ENCODE results near the gene TFG. TPM values are rescaled to one million over a fixed set of nuclear protein-coding genes. Genes with fewer than 3 reads are reported as not detected.

TFG gene
- polyA plus RNA-seq, 2 donors, result 67.0 to 74.3 TPM

DNA sequence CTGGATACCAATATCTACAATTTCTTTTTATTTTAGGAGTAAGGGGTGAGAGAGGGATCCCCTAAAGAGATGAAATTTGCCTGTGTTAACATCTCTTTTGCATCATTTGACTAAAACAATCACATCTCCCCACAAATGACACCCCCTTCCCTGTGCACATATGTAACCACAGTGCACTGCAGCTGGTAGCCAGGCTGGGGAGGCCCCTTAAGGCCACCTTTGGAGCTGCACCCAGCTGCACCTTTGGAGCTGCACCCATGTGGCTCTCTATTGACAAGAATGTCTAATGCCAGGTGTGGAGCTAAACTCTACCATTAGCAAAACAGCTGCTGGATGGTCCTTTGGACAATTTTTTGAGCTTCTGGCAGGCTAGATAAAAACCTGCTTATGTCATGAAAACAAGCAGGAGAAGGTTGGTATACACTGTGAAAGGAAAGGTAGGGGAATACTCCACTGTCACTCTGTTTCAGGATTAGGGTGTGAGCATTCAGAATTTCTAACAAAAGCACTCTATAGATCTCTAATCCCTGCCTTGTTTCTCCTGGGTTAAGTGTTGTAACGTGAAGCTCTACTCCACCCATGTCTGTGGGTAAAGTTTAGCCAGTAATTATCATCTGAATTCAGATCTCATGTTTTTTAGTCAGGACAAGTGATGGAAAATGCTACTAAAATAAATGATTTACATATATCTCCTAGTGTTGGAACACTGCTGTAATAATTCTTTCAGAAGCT is 52.1 kb downstream of the TFG start:
- Histone ChIP-seq H3K4me3 (ENCODE audit: low read depth in 1 of 2, low read length in 2 of 2) (no peak overlapping the region), H3K9me3 (ENCODE audit: control insufficient read depth in 2 of 2, insufficient read depth in 1 of 2, low read depth in 1 of 2, low read length in 1 of 2) (no peaks in the 10 kb centered on the region), H3K27ac (ENCODE audit: low read depth in 2 of 2, low read length in 1 of 2) (no peak overlapping the region), H3K36me3 (ENCODE audit: control insufficient read depth in 2 of 2, insufficient read depth in 2 of 2, low read length in 1 of 2) (peaks cover 0 to 2% of the 10 kb centered on the region in 2 donors), H3K4me1 (ENCODE audit: control insufficient read depth in 2 of 2, insufficient read depth in 2 of 2, low read length in 1 of 2) (no peaks in the 10 kb centered on the region), H3K27me3 (ENCODE audit: control insufficient read depth in 1 of 2, insufficient read depth in 2 of 2, low read length in 2 of 2) (no peaks in the 10 kb centered on the region)
- 36 to 45% methylated on average over 1 of the region's 1 CpG for WGBS, 2 donors

DNA sequence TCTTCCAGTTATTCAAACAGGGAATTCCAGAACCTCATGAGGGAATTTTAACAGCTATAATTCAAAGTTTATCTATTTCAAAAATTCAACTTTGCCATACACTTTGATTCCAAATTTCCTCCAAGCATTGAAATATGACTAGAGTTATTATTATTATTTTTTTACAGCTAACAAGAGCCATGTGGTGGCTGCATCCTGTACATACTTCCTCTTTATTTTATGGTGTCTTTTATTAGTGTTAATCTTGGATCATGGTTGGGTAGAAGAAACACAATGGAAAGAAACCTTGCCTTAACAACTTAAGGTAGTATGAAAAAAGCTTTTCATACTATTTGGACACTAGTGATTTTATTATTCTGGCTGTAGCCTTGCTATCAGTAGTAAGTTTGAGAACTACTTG is 52.7 kb downstream of the TFG start:
- Histone ChIP-seq H3K27me3 (ENCODE audit: control insufficient read depth in 1 of 2, insufficient read depth in 2 of 2, low read length in 2 of 2) (no peaks in the 10 kb centered on the region), H3K9me3 (ENCODE audit: control insufficient read depth in 2 of 2, insufficient read depth in 1 of 2, low read depth in 1 of 2, low read length in 1 of 2) (no peaks in the 10 kb centered on the region), H3K4me1 (ENCODE audit: control insufficient read depth in 2 of 2, insufficient read depth in 2 of 2, low read length in 1 of 2) (no peaks in the 10 kb centered on the region), H3K27ac (ENCODE audit: low read depth in 2 of 2, low read length in 1 of 2) (no peak overlapping the region), H3K36me3 (ENCODE audit: control insufficient read depth in 2 of 2, insufficient read depth in 2 of 2, low read length in 1 of 2) (peaks cover 0 to 2% of the 10 kb centered on the region in 2 donors), H3K4me3 (ENCODE audit: low read depth in 1 of 2, low read length in 2 of 2) (no peak overlapping the region)

DNA sequence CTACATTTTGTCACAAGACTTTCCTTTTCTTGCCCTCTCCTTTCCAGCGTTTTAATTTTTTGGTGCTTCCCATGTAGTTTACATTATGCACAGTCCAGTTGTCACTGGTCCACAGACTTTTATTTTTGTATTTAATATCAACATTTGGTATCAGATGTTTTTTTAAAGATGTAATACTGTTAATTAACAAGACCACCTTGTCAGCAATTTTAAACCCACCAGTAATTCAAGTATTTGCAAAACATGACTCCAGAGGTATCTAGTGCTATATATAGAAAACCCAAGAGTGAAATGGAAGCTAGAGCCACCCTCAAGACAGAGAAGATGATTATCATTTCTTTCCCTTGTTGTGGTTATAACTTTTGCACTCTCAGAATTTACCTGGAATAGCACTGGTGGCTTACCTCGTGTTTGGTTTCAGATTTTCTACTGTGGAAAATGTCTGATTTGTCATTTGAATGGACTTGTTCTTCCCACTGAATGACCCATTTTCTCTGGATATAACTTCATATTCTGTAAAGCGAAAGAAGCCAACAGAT is 56.2 kb downstream of the TFG start:
- H3K27me3 ChIP-seq (ENCODE audit: control insufficient read depth in 1 of 2, insufficient read depth in 2 of 2, low read length in 2 of 2), result no peaks in the 10 kb centered on the region
- no peaks in the 10 kb centered on the region for H3K4me1 ChIP-seq (ENCODE audit: control insufficient read depth in 2 of 2, insufficient read depth in 2 of 2, low read length in 1 of 2)
- no peak overlapping the region for H3K27ac ChIP-seq (ENCODE audit: low read depth in 2 of 2, low read length in 1 of 2)
- H3K9me3 ChIP-seq (ENCODE audit: control insufficient read depth in 2 of 2, insufficient read depth in 1 of 2, low read depth in 1 of 2, low read length in 1 of 2), result no peaks in the 10 kb centered on the region
- no peak overlapping the region for H3K4me3 ChIP-seq (ENCODE audit: low read depth in 1 of 2, low read length in 2 of 2)
- 84 to 87% methylated on average over 3 of the region's 3 CpGs for WGBS, 2 donors
- H3K36me3 ChIP-seq (ENCODE audit: control insufficient read depth in 2 of 2, insufficient read depth in 2 of 2, low read length in 1 of 2), result peaks cover 0 to 2% of the 10 kb centered on the region in 2 donors

- WGBS, 2 donors, result 62 to 67% methylated on average over 2 of the region's 2 CpGs
- Histone ChIP-seq H3K9me3 (ENCODE audit: control insufficient read depth in 2 of 2, insufficient read depth in 1 of 2, low read depth in 1 of 2, low read length in 1 of 2) (no peaks in the 10 kb centered on the region), H3K4me3 (ENCODE audit: low read depth in 1 of 2, low read length in 2 of 2) (no peak overlapping the region), H3K4me1 (ENCODE audit: control insufficient read depth in 2 of 2, insufficient read depth in 2 of 2, low read length in 1 of 2) (no peaks in the 10 kb centered on the region), H3K27me3 (ENCODE audit: control insufficient read depth in 1 of 2, insufficient read depth in 2 of 2, low read length in 2 of 2) (no peaks in the 10 kb centered on the region), H3K27ac (ENCODE audit: low read depth in 2 of 2, low read length in 1 of 2) (no peak overlapping the region), H3K36me3 (ENCODE audit: control insufficient read depth in 2 of 2, insufficient read depth in 2 of 2, low read length in 1 of 2) (peaks cover 0 to 2% of the 10 kb centered on the region in 2 donors)
These were observed 56.8 kb downstream of the TFG start for GRCh38 chr3:100766069-100766468.

- 77 to 91% methylated on average over 3 of the region's 3 CpGs for WGBS, 2 donors
- no peaks in the 10 kb centered on the region for H3K27me3 ChIP-seq (ENCODE audit: control insufficient read depth in 1 of 2, insufficient read depth in 2 of 2, low read length in 2 of 2)
- H3K9me3 ChIP-seq (ENCODE audit: control insufficient read depth in 2 of 2, insufficient read depth in 1 of 2, low read depth in 1 of 2, low read length in 1 of 2), result no peaks in the 10 kb centered on the region
These were observed 60.4 kb downstream of the TFG start for GRCh38 chr3:100769693-100770092.

DNA sequence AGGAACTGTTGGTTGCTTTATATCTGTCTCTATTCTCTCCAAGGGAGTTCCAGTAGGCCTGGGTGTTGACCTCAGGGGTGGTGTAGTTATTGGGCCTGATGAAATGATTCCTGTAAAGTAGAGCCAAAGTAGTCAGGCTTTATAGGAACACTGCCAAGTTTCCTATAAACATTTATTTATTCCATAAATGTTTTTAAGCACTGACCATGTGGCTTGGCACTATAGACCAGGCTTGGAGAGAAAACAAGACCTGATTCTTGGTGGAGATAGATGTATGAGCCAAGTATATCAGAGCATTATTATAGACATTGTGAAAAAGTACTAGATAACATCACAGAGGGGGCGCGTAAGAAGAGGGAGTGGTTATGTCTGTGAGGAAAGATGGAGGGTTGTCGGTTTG is 65.9 kb downstream of the TFG start:
- Histone ChIP-seq H3K36me3 (ENCODE audit: control insufficient read depth in 2 of 2, insufficient read depth in 2 of 2, low read length in 1 of 2) (no peaks in the 10 kb centered on the region), H3K27ac (ENCODE audit: low read depth in 2 of 2, low read length in 1 of 2) (no peak overlapping the region), H3K4me1 (ENCODE audit: control insufficient read depth in 2 of 2, insufficient read depth in 2 of 2, low read length in 1 of 2) (no peaks in the 10 kb centered on the region), H3K4me3 (ENCODE audit: low read depth in 1 of 2, low read length in 2 of 2) (no peak overlapping the region), H3K27me3 (ENCODE audit: control insufficient read depth in 1 of 2, insufficient read depth in 2 of 2, low read length in 2 of 2) (no peaks in the 10 kb centered on the region), H3K9me3 (ENCODE audit: control insufficient read depth in 2 of 2, insufficient read depth in 1 of 2, low read depth in 1 of 2, low read length in 1 of 2) (no peaks in the 10 kb centered on the region)
- WGBS, 2 donors, result 86 to 93% methylated on average over 3 of the region's 3 CpGs

More at GRCh38 chr3:100769693-100770092, 60.4 kb downstream of the TFG start:
- Histone ChIP-seq H3K27ac (ENCODE audit: low read depth in 2 of 2, low read length in 1 of 2) (no peak overlapping the region), H3K4me3 (ENCODE audit: low read depth in 1 of 2, low read length in 2 of 2) (no peak overlapping the region), H3K4me1 (ENCODE audit: control insufficient read depth in 2 of 2, insufficient read depth in 2 of 2, low read length in 1 of 2) (no peaks in the 10 kb centered on the region), H3K36me3 (ENCODE audit: control insufficient read depth in 2 of 2, insufficient read depth in 2 of 2, low read length in 1 of 2) (no peaks in the 10 kb centered on the region)

- Histone ChIP-seq H3K27me3 (ENCODE audit: control insufficient read depth in 1 of 2, insufficient read depth in 2 of 2, low read length in 2 of 2) (no peaks in the 10 kb centered on the region), H3K4me3 (ENCODE audit: low read depth in 1 of 2, low read length in 2 of 2) (no peak overlapping the region), H3K27ac (ENCODE audit: low read depth in 2 of 2, low read length in 1 of 2) (no peak overlapping the region), H3K36me3 (ENCODE audit: control insufficient read depth in 2 of 2, insufficient read depth in 2 of 2, low read length in 1 of 2) (no peaks in the 10 kb centered on the region), H3K4me1 (ENCODE audit: control insufficient read depth in 2 of 2, insufficient read depth in 2 of 2, low read length in 1 of 2) (no peaks in the 10 kb centered on the region), H3K9me3 (ENCODE audit: control insufficient read depth in 2 of 2, insufficient read depth in 1 of 2, low read depth in 1 of 2, low read length in 1 of 2) (no peaks in the 10 kb centered on the region)
These were observed 66.4 kb downstream of the TFG start for GRCh38 chr3:100775669-100776068.

DNA sequence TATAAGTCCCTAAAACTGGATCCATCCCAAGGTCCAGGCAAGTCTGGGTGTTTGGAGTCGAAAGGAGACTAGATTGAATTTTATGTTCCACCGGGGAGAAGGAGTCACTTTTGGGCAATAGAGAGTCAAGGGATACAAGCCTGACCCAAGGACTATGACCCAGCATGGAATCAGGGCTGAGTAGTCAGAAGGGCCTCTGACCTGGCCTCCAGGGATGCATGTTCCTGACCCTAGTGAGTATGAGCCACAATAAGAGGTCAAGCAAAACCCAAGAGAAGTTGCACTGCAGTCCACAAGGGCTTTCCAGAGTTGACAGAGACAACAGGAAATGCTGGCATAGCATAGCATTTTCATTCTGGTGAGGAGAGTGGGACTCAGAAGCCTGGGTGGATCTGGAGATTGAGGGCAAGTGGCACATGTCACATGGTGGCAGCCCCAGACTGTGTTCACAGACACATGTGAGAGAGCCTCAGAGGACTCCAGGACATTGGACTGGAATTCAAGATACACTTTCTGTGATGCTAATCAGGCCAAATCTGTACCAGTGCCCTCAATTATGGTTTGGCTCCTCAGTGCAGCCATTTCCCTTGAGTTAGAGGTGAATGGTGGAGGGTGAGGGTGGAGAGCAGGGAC is 66.9 kb downstream of the TFG start:
- no peaks in the 10 kb centered on the region for H3K27me3 ChIP-seq (ENCODE audit: control insufficient read depth in 1 of 2, insufficient read depth in 2 of 2, low read length in 2 of 2)
- WGBS, 2 donors, result 94 to 97% methylated on average over 2 of the region's 2 CpGs
- H3K4me3 ChIP-seq (ENCODE audit: low read depth in 1 of 2, low read length in 2 of 2), result no peak overlapping the region
- no peaks in the 10 kb centered on the region for H3K9me3 ChIP-seq (ENCODE audit: control insufficient read depth in 2 of 2, insufficient read depth in 1 of 2, low read depth in 1 of 2, low read length in 1 of 2)
- no peak overlapping the region for H3K27ac ChIP-seq (ENCODE audit: low read depth in 2 of 2, low read length in 1 of 2)
- H3K4me1 ChIP-seq (ENCODE audit: control insufficient read depth in 2 of 2, insufficient read depth in 2 of 2, low read length in 1 of 2), result no peaks in the 10 kb centered on the region
- no peaks in the 10 kb centered on the region for H3K36me3 ChIP-seq (ENCODE audit: control insufficient read depth in 2 of 2, insufficient read depth in 2 of 2, low read length in 1 of 2)

GRCh38 chr3:100776746-100777145 is 67.5 kb downstream of the TFG start:
- H3K36me3 ChIP-seq (ENCODE audit: control insufficient read depth in 2 of 2, insufficient read depth in 2 of 2, low read length in 1 of 2), result no peaks in the 10 kb centered on the region
- 84% methylated on average over 2 of the region's 2 CpGs for WGBS, 2 donors
- H3K27ac ChIP-seq (ENCODE audit: low read depth in 2 of 2, low read length in 1 of 2), result no peak overlapping the region
- H3K9me3 ChIP-seq (ENCODE audit: control insufficient read depth in 2 of 2, insufficient read depth in 1 of 2, low read depth in 1 of 2, low read length in 1 of 2), result no peaks in the 10 kb centered on the region
- no peaks in the 10 kb centered on the region for H3K27me3 ChIP-seq (ENCODE audit: control insufficient read depth in 1 of 2, insufficient read depth in 2 of 2, low read length in 2 of 2)
- H3K4me3 ChIP-seq (ENCODE audit: low read depth in 1 of 2, low read length in 2 of 2), result no peak overlapping the region
- H3K4me1 ChIP-seq (ENCODE audit: control insufficient read depth in 2 of 2, insufficient read depth in 2 of 2, low read length in 1 of 2), result no peaks in the 10 kb centered on the region

- H3K9me3 ChIP-seq (ENCODE audit: control insufficient read depth in 2 of 2, insufficient read depth in 1 of 2, low read depth in 1 of 2, low read length in 1 of 2), result no peaks in the 10 kb centered on the region
- no peak overlapping the region for H3K4me3 ChIP-seq (ENCODE audit: low read depth in 1 of 2, low read length in 2 of 2)
- H3K27ac ChIP-seq (ENCODE audit: low read depth in 2 of 2, low read length in 1 of 2), result no peak overlapping the region
- no peaks in the 10 kb centered on the region for H3K27me3 ChIP-seq (ENCODE audit: control insufficient read depth in 1 of 2, insufficient read depth in 2 of 2, low read length in 2 of 2)
- H3K4me1 ChIP-seq (ENCODE audit: control insufficient read depth in 2 of 2, insufficient read depth in 2 of 2, low read length in 1 of 2), result no peaks in the 10 kb centered on the region
- H3K36me3 ChIP-seq (ENCODE audit: control insufficient read depth in 2 of 2, insufficient read depth in 2 of 2, low read length in 1 of 2), result no peaks in the 10 kb centered on the region
These were observed 68.0 kb downstream of the TFG start for GRCh38 chr3:100777271-100777670.

Data from esophagus (tissue), 2 donors.